22Rv1 (cell line): ENCODE data around the gene STRAP.
"Not testable (repeated sequence)": the region's sequence is repeated elsewhere in the genome, so short reads cannot be mapped to it uniquely, and the experiment has no call there.

Experiments
- CTCF ChIP-seq: fragments of 450-650 bp; IDR thresholded peaks from 2 replicates; pipeline ENCODE4 v1.5.1; 2017; ENCODE audit warnings: mild to moderate bottlenecking
- ZFX ChIP-seq: fragments of 450-650 bp; IDR thresholded peaks from 2 replicates; pipeline ENCODE4 v1.6.1; 2017; ENCODE audit warnings: antibody characterized with exemption, borderline replicate concordance

GRCh38 chr12:15948461-15948860, 66.3 kb downstream of the STRAP start:
- not testable (repeated sequence) for TF ChIP-seq CTCF, ZFX
